ENCODE measurements around the gene FBXO3.
"Not testable (repeated sequence)": the region's sequence is repeated elsewhere in the genome, so short reads cannot be mapped to it uniquely, and the experiment has no call there.

Gene FBXO3

GRCh38 chr11:33773987-33774735 lies at the start of gene FBXO3:
FBXO3 (minus strand) TSS chr11:33774520; CDS start chr11:33774497, 23 bp downstream.
- DNase-seq, result peak; percentile 90

- not testable (repeated sequence) for DNase-seq
These were observed 48.7 kb upstream of the FBXO3 start for GRCh38 chr11:33822981-33823380.

- DNase-seq, result no peak
These were observed 45.1 kb upstream of the FBXO3 start for GRCh38 chr11:33819278-33820035.

GRCh38 chr11:33808228-33808828 lies 34.0 kb upstream of the FBXO3 start:
- DNase-seq, result peak; percentile 98

- no peak for DNase-seq
These were observed 30.2 kb upstream of the FBXO3 start for GRCh38 chr11:33804471-33804870.

GRCh38 chr11:33802194-33802950 lies 28.1 kb upstream of the FBXO3 start:
- DNase-seq, result peak; percentile 62

GRCh38 chr11:33801821-33802193 lies 27.5 kb upstream of the FBXO3 start:
- no peak for DNase-seq

- DNase-seq, result no peak
These were observed 23.6 kb upstream of the FBXO3 start for GRCh38 chr11:33797879-33798278.

- no peak for DNase-seq
These were observed 15.7 kb upstream of the FBXO3 start for GRCh38 chr11:33790040-33790439.

- DNase-seq, result not testable (repeated sequence)
These were observed 13.8 kb upstream of the FBXO3 start for GRCh38 chr11:33788095-33788494.

GRCh38 chr11:33787076-33787475 lies 12.8 kb upstream of the FBXO3 start:
- no peak for DNase-seq

GRCh38 chr11:33785609-33786008 lies 11.3 kb upstream of the FBXO3 start:
- no peak for DNase-seq

GRCh38 chr11:33779849-33780528 lies 5.7 kb upstream of the FBXO3 start:
- DNase-seq, result no peak

- DNase-seq, result no peak
These were observed 4.4 kb upstream of the FBXO3 start for GRCh38 chr11:33778675-33779074.

GRCh38 chr11:33777906-33778305 lies 3.6 kb upstream of the FBXO3 start:
- no peak for DNase-seq

GRCh38 chr11:33775832-33776470 lies 1.6 kb upstream of the FBXO3 start:
- no peak for DNase-seq

- no peak for DNase-seq
These were observed 1.1 kb upstream of the FBXO3 start for GRCh38 chr11:33775467-33775807.

- no peak for DNase-seq
These were observed 581 bp upstream of the FBXO3 start for GRCh38 chr11:33774736-33775466.

GRCh38 chr11:33773404-33773986 lies 825 bp downstream of the FBXO3 start:
- peak; percentile 64 for DNase-seq

- DNase-seq, result no peak
These were observed 1.4 kb downstream of the FBXO3 start for GRCh38 chr11:33772870-33773269.

GRCh38 chr11:33772300-33772699 lies 2.0 kb downstream of the FBXO3 start:
- DNase-seq, result no peak
